Upper lobe of left lung (tissue), 6 donors: Measurements from ENCODE around the gene CPLX1. TPM values are rescaled to one million over a fixed set of nuclear protein-coding genes. Genes with fewer than 3 reads are reported as not detected.

Experiments
- ATAC-seq, 2 donors: fragments of 200-7000 bp; cut with Tn5 transposase; one replicate each; pipeline ENCODE4 v1.9.1; 2022; ENCODE audit warnings: mild to moderate bottlenecking in 2 of 2, moderate library complexity in 2 of 2; ENCODE audit not compliant: low FRiP score in 2 of 2
- DNase-seq, 2 donors: peaks; one replicate each; pipeline ENCODE4 v3.0.0-alpha.2; 2019 to 2020
- H3K27ac ChIP-seq, 4 donors: fragments of 200-600 bp; sonication (generic); one replicate each; pipeline ENCODE4 v1.5.1; 2016 to 2019
- H3K27me3 ChIP-seq, 4 donors: fragments of 200-600 bp; sonication (generic); one replicate each; pipeline ENCODE4 v1.5.1; 2017 to 2019
- H3K36me3 ChIP-seq, 4 donors: fragments of 200-600 bp; sonication (generic); one replicate each; pipeline ENCODE4 v1.5.1; 2016 to 2019
- H3K4me1 ChIP-seq, 4 donors: fragments of 200-600 bp; sonication (generic); one replicate each; pipeline ENCODE4 v1.5.1; 2018 to 2019
- H3K4me3 ChIP-seq, 4 donors: fragments of 200-600 bp; sonication (generic); one replicate each; pipeline ENCODE4 v1.5.1; 2017 to 2019; ENCODE audit warnings: mild to moderate bottlenecking in 2 of 4, moderate library complexity in 1 of 4
- H3K9me3 ChIP-seq, 4 donors: fragments of 200-600 bp; sonication (generic); one replicate each; pipeline ENCODE4 v1.5.1; 2018 to 2019
- CTCF ChIP-seq, 6 experiments: fragments of 450-650 bp in 4 of 6; fragments of 200-600 bp in 2 of 6; sonication (generic) in 2 of 6; IDR thresholded peaks; one replicate each; pipeline ENCODE4 v1.5.1; 2016 to 2019; ENCODE audit warnings: antibody characterized with exemption in 6 of 6
- EP300 ChIP-seq, 4 donors: sonication (generic); formaldehyde crosslinking; IDR thresholded peaks; one replicate each; pipeline ENCODE4 v1.5.1; 2017; ENCODE audit warnings: antibody characterized with exemption in 4 of 4, control low read depth in 2 of 4
- POLR2A ChIP-seq, 4 donors: fragments of 450-650 bp; IDR thresholded peaks; one replicate each; pipeline ENCODE4 v1.5.1; 2016 to 2017; ENCODE audit warnings: antibody characterized with exemption in 4 of 4, mild to moderate bottlenecking in 2 of 4
- POLR2AphosphoS5 ChIP-seq, 2 donors: sonication (generic); formaldehyde crosslinking; IDR thresholded peaks; one replicate each; pipeline ENCODE4 v1.5.1; 2017; ENCODE audit warnings: antibody characterized with exemption in 2 of 2
- WGBS, 2 donors: methylation state at CpG; one replicate each; pipeline ENCODE4 v1.1.5; 2017 to 2018; 5-methylcytosine and 5-hydroxymethylcytosine counted together
- total RNA-seq, 6 donors: library from RNA; depleted of rRNA in 4 of 6; stranded (reverse); fragments of >200 nt in 4 of 6; gene quantifications; one replicate each; pipeline versions ENCODE4 v1.1.0 to v1.2.1, GENCODE V29; 2016 to 2021
- donor health status: DM: no; HTN: no; CAD: no; lungs with moderate emphysema.
- donor health status: DM: no; HTN: yes; CAD: no; lungs with severe emphysema.

Gene CPLX1
- total RNA-seq, 6 donors from 2014 or later: 0.61 to 4.2 (median 1.8) TPM

- TF ChIP-seq POLR2A (IDR thresholded peaks at IDR 0.05) (no peak), EP300 (IDR thresholded peaks at IDR 0.05) (no peak), POLR2AphosphoS5 (IDR thresholded peaks at IDR 0.05) (peak; percentile 30 to 76), CTCF (IDR thresholded peaks at IDR 0.05) (peak in 4 of 6 experiments; percentile 22 to 73 (median 47))
- DNase-seq (peak in 1 of 2 donors; percentile 82), ATAC-seq (no peak)
- Histone ChIP-seq H3K27ac (peak overlapping the region; percentile 69 to 82 (median 75)), H3K4me1 (peaks cover 25 to 40% (median 31%) of the 10 kb centered on the region in 4 donors), H3K27me3 (peaks cover 0 to 34% (median 22%) of the 10 kb centered on the region in 4 donors), H3K4me3 (peak overlapping the region; percentile 18 to 53 (median 44)), H3K36me3 (no peaks in the 10 kb centered on the region), H3K9me3 (no peaks in the 10 kb centered on the region)
- 37 to 46% methylated on average over 5 to 14 of the region's 16 CpGs for WGBS, 2 donors
Measured at GRCh38 chr4:786861-787300, 39.0 kb downstream of the CPLX1 start.

GRCh38 chr4:786074-786741 is 39.7 kb downstream of the CPLX1 start:
- H3K27ac ChIP-seq: peak overlapping the region; percentile 69 to 82 (median 75)
- peaks cover 0 to 28% (median 19%) of the 10 kb centered on the region in 4 donors for H3K27me3 ChIP-seq
- H3K4me1 ChIP-seq: peaks cover 25 to 37% (median 30%) of the 10 kb centered on the region in 4 donors
- DNase-seq (peak in 1 of 2 donors; percentile 83), ATAC-seq (no peak)
- peak overlapping the region; percentile 18 to 53 (median 44) for H3K4me3 ChIP-seq
- TF ChIP-seq CTCF (IDR thresholded peaks at IDR 0.05): no peak
- no peak for TF ChIP-seq POLR2A (IDR thresholded peaks at IDR 0.05)
- no peak for TF ChIP-seq POLR2AphosphoS5 (IDR thresholded peaks at IDR 0.05)
- no peak for TF ChIP-seq EP300 (IDR thresholded peaks at IDR 0.05)
- no peaks in the 10 kb centered on the region for H3K36me3 ChIP-seq
- WGBS, 2 donors: 0 to 10% methylated on average over 5 to 22 of the region's 72 CpGs
- no peaks in the 10 kb centered on the region for H3K9me3 ChIP-seq

GRCh38 chr4:785332-786073 is 40.4 kb downstream of the CPLX1 start:
- no peak for TF ChIP-seq POLR2A (IDR thresholded peaks at IDR 0.05)
- no peak for TF ChIP-seq CTCF (IDR thresholded peaks at IDR 0.05)
- no peak for TF ChIP-seq EP300 (IDR thresholded peaks at IDR 0.05)
- no peak for TF ChIP-seq POLR2AphosphoS5 (IDR thresholded peaks at IDR 0.05)
- Histone ChIP-seq H3K4me1 (peaks cover 30 to 43% (median 35%) of the 10 kb centered on the region in 4 donors), H3K4me3 (peak overlapping the region in 3 of 4 donors; percentile 40 to 53 (median 47)), H3K36me3 (peaks cover 0 to 1% (median 0%) of the 10 kb centered on the region in 4 donors), H3K27me3 (peaks cover 0 to 25% (median 19%) of the 10 kb centered on the region in 4 donors), H3K27ac (peak overlapping the region in 2 of 4 donors; percentile 77 to 82), H3K9me3 (no peaks in the 10 kb centered on the region)
- ATAC-seq: no peak
- 24 to 27% methylated on average over 34 to 38 of the region's 57 CpGs for WGBS, 2 donors
- peak in 1 of 2 donors; percentile 84 for DNase-seq

- DNase-seq (peak in 1 of 2 donors; percentile 86), ATAC-seq (no peak)
- Histone ChIP-seq H3K36me3 (peaks cover 0 to 8% (median 0%) of the 10 kb centered on the region in 4 donors), H3K27me3 (peaks cover 0 to 25% (median 19%) of the 10 kb centered on the region in 4 donors), H3K27ac (peak overlapping the region in 1 of 4 donors; percentile 61), H3K9me3 (no peaks in the 10 kb centered on the region), H3K4me3 (no peak overlapping the region), H3K4me1 (peaks cover 39 to 52% (median 42%) of the 10 kb centered on the region in 4 donors)
- WGBS, 2 donors: 73 to 77% methylated on average over 45 to 57 of the region's 57 CpGs
- TF ChIP-seq EP300 (IDR thresholded peaks at IDR 0.05) (no peak), POLR2AphosphoS5 (IDR thresholded peaks at IDR 0.05) (no peak), CTCF (IDR thresholded peaks at IDR 0.05) (no peak), POLR2A (IDR thresholded peaks at IDR 0.05) (no peak)
Measured at GRCh38 chr4:784401-785331, 41.3 kb downstream of the CPLX1 start.
